Measurements from ENCODE around the gene DOLPP1. TPM values are rescaled to one million over a fixed set of nuclear protein-coding genes. Genes with fewer than 3 reads are reported as not detected.

DOLPP1 gene
- total and polyA plus RNA-seq, 4 donors: 7.0 to 17.6 (median 10.0) TPM

- H3K9me3 ChIP-seq (ENCODE audit: control insufficient read depth in 4 of 4, insufficient read depth in 3 of 4, low read length in 3 of 4): no peaks in the 10 kb centered on the region
- WGBS, 2 donors: 87 to 89% methylated on average over 11 of the region's 11 CpGs
- no peaks in the 10 kb centered on the region for H3K4me1 ChIP-seq (ENCODE audit: control insufficient read depth in 5 of 5, insufficient read depth in 5 of 5, low read length in 5 of 5)
- TF ChIP-seq CTCF (IDR thresholded peaks at IDR 0.05; ENCODE audit: control extremely low read depth, extremely low read depth): no peak
- no peak for ATAC-seq (ENCODE audit: insufficient read depth, low FRiP score)
- DNase-seq: no peak
- H3K27ac ChIP-seq (ENCODE audit: low read depth in 1 of 2, low read length in 1 of 2): no peak overlapping the region
- H3K36me3 ChIP-seq (ENCODE audit: control insufficient read depth in 4 of 4, insufficient read depth in 4 of 4, low read length in 4 of 4): peaks cover 0 to 11% (median 1%) of the 10 kb centered on the region in 4 donors
- no peak overlapping the region for H3K4me3 ChIP-seq
- H3K9ac ChIP-seq (ENCODE audit: insufficient read depth in 1 of 2, low read length in 2 of 2): no peak overlapping the region
- no peaks in the 10 kb centered on the region for H3K27me3 ChIP-seq (ENCODE audit: control insufficient read depth in 3 of 3, insufficient read depth in 3 of 3, low read length in 2 of 3)
These were observed 23.1 kb downstream of the DOLPP1 start for GRCh38 chr9:129104051-129104450.

GRCh38 chr9:129105857-129106694 is 25.2 kb downstream of the DOLPP1 start:
- ATAC-seq (ENCODE audit: insufficient read depth, low FRiP score): no peak
- no peak overlapping the region for H3K9ac ChIP-seq (ENCODE audit: insufficient read depth in 1 of 2, low read length in 2 of 2)
- no peak overlapping the region for H3K4me3 ChIP-seq

GRCh38 chr9:129107651-129108050 is 26.7 kb downstream of the DOLPP1 start:
- no peak overlapping the region for H3K4me3 ChIP-seq
- H3K27me3 ChIP-seq (ENCODE audit: control insufficient read depth in 3 of 3, insufficient read depth in 3 of 3, low read length in 2 of 3): no peaks in the 10 kb centered on the region
- ATAC-seq (ENCODE audit: insufficient read depth, low FRiP score) (no peak), DNase-seq (no peak)
- TF ChIP-seq CTCF (IDR thresholded peaks at IDR 0.05; ENCODE audit: control extremely low read depth, extremely low read depth): no peak
- peaks cover 0 to 11% (median 1%) of the 10 kb centered on the region in 4 donors for H3K36me3 ChIP-seq (ENCODE audit: control insufficient read depth in 4 of 4, insufficient read depth in 4 of 4, low read length in 4 of 4)
- H3K9ac ChIP-seq (ENCODE audit: insufficient read depth in 1 of 2, low read length in 2 of 2): no peak overlapping the region
- whole genome bisulfite sequencing, 2 donors: 93 to 98% methylated on average over 13 of the region's 13 CpGs
- H3K4me1 ChIP-seq (ENCODE audit: control insufficient read depth in 5 of 5, insufficient read depth in 5 of 5, low read length in 5 of 5): peaks cover 0 to 7% (median 5%) of the 10 kb centered on the region in 5 donors
- H3K27ac ChIP-seq (ENCODE audit: low read depth in 1 of 2, low read length in 1 of 2): no peak overlapping the region
- no peaks in the 10 kb centered on the region for H3K9me3 ChIP-seq (ENCODE audit: control insufficient read depth in 4 of 4, insufficient read depth in 3 of 4, low read length in 3 of 4)

More at GRCh38 chr9:129105857-129106694, 25.2 kb downstream of the DOLPP1 start:
- Histone ChIP-seq H3K27me3 (ENCODE audit: control insufficient read depth in 3 of 3, insufficient read depth in 3 of 3, low read length in 2 of 3) (no peaks in the 10 kb centered on the region), H3K4me1 (ENCODE audit: control insufficient read depth in 5 of 5, insufficient read depth in 5 of 5, low read length in 5 of 5) (peaks cover 0 to 7% (median 0%) of the 10 kb centered on the region in 5 donors), H3K36me3 (ENCODE audit: control insufficient read depth in 4 of 4, insufficient read depth in 4 of 4, low read length in 4 of 4) (peaks cover 0 to 11% (median 1%) of the 10 kb centered on the region in 4 donors), H3K27ac (ENCODE audit: low read depth in 1 of 2, low read length in 1 of 2) (no peak overlapping the region), H3K9me3 (ENCODE audit: control insufficient read depth in 4 of 4, insufficient read depth in 3 of 4, low read length in 3 of 4) (no peaks in the 10 kb centered on the region)
- 93 to 94% methylated on average over 17 of the region's 17 CpGs for WGBS, 2 donors
- no peak for TF ChIP-seq CTCF (IDR thresholded peaks at IDR 0.05; ENCODE audit: control extremely low read depth, extremely low read depth)
- no peak for DNase-seq
